ENCODE results near the gene CARMIL1. TPM values are rescaled to one million over a fixed set of nuclear protein-coding genes. Genes with fewer than 3 reads are reported as not detected.

CARMIL1 gene
- total RNA-seq, 4 donors from 2014 or later: 11.8 to 23.2 (median 17.1) TPM

DNA sequence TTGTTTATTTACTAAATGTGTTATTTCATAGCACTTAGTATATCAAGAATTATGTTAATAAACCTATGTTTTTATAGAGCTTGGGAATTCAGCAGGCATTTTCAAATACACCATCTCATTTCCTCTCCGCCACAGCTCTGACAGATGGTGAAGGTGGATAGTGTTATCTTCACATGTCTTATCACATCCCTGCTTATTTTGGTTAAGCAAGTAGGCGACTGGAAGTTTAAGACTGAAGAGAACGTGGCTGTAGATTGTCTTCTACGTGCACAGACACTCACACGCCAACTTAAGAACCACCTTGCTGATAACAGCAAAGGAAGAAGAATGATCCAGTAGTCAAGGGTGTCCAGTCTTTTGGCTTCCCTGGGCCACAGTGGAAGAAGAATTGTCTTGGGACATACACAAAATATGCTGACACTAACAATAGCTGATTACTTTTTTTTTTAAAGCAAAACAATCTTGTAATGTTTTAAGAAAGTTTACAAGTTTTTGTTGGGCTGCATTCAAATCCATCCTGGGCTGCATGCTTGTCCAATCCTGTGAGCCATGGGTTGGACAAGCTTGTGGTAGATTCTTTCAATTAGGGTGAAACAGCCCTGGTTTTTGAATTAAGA is 329.5 kb downstream of the CARMIL1 start:
- Histone ChIP-seq H3K4me1 (no peaks in the 10 kb centered on the region), H3K9me3 (no peaks in the 10 kb centered on the region), H3K36me3 (no peaks in the 10 kb centered on the region), H3K27ac (no peak overlapping the region), H3K4me3 (no peak overlapping the region), H3K27me3 (no peaks in the 10 kb centered on the region)
- intact Hi-C loops (cut with DNase I; ENCODE audit: low total_unique reads): no loop called here
- no peak for TF ChIP-seq POLR2A (IDR thresholded peaks at IDR 0.05)
- TF ChIP-seq, protein P1, sequence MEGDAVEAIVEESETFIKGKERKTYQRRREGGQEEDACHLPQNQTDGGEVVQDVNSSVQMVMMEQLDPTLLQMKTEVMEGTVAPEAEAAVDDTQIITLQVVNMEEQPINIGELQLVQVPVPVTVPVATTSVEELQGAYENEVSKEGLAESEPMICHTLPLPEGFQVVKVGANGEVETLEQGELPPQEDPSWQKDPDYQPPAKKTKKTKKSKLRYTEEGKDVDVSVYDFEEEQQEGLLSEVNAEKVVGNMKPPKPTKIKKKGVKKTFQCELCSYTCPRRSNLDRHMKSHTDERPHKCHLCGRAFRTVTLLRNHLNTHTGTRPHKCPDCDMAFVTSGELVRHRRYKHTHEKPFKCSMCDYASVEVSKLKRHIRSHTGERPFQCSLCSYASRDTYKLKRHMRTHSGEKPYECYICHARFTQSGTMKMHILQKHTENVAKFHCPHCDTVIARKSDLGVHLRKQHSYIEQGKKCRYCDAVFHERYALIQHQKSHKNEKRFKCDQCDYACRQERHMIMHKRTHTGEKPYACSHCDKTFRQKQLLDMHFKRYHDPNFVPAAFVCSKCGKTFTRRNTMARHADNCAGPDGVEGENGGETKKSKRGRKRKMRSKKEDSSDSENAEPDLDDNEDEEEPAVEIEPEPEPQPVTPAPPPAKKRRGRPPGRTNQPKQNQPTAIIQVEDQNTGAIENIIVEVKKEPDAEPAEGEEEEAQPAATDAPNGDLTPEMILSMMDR (IDR thresholded peaks at IDR 0.05): no peak
- DNase-seq: no peak

DNA sequence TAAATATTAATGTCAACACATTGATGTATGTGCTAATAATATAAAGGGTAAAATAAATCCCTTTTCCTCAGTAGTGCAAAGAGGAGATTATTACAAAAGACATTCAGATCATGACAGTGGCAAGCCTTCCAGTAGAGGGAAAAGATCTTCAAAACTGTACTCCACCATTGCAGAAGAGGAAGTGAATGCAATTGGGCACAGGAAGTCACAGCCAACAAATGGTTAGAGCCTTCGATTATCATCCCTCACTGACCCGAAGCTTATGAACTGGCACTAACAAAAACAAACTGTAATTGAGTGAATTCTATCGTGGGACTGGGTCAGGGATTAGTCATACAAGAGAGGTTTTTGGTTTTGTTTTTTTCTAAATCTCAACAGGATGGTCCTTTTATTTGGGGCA is 333.5 kb downstream of the CARMIL1 start:
- no peaks in the 10 kb centered on the region for H3K36me3 ChIP-seq
- H3K27me3 ChIP-seq: no peaks in the 10 kb centered on the region
- no peaks in the 10 kb centered on the region for H3K4me1 ChIP-seq
- DNase-seq: no peak
- intact Hi-C loops (cut with DNase I; ENCODE audit: low total_unique reads): no loop called here
- H3K4me3 ChIP-seq: no peak overlapping the region
- no peak overlapping the region for H3K27ac ChIP-seq
- H3K9me3 ChIP-seq: no peaks in the 10 kb centered on the region
- TF ChIP-seq, protein P1 (IDR thresholded peaks at IDR 0.05): no peak
- TF ChIP-seq POLR2A (IDR thresholded peaks at IDR 0.05): no peak

DNA sequence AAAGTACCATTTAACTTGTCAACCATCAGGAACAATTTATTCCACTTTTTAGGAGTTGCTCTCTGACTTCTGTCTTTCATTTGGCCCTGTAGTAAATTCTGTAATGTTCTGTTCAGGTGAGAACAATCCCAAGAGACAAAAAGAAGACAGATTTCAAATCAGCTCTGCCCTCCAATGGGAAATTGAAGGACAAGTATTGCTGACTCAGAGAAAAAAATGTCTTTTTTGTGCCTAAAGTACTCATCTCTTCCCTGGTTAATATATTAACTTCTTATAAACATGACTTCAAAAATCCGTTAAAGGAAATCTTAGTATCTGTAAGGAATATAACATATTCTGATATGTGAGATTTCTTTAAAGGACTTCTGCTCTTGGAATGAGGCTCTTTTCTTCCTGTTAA is 334.2 kb downstream of the CARMIL1 start:
- Histone ChIP-seq H3K9me3 (no peaks in the 10 kb centered on the region), H3K27me3 (no peaks in the 10 kb centered on the region), H3K36me3 (no peaks in the 10 kb centered on the region), H3K27ac (no peak overlapping the region), H3K4me1 (no peaks in the 10 kb centered on the region), H3K4me3 (no peak overlapping the region)
- TF ChIP-seq, protein P1 (IDR thresholded peaks at IDR 0.05): no peak
- no peak for TF ChIP-seq POLR2A (IDR thresholded peaks at IDR 0.05)
- intact Hi-C loops (cut with DNase I; ENCODE audit: low total_unique reads): no loop called here
- no peak for DNase-seq

DNA sequence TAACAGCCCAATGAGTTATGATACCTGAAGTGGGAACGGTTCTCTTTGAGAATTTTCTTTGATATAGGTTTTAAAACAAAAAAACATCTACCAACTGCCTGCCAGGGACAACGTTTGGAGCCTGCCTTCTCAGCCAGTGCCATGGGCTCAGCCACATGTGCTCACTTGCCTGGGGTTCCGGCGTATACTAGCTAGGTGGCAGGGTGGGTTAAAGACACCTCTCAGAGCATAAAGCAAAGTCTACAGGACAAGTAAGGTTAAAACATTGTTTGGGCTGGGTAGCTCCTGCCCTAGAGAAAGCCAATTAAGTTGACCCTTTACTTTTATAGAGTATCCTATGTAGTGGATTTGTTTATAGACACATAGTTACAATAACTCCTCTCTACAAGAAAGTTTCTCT is 334.9 kb downstream of the CARMIL1 start:
- no peaks in the 10 kb centered on the region for H3K27me3 ChIP-seq
- no peaks in the 10 kb centered on the region for H3K36me3 ChIP-seq
- intact Hi-C loops (cut with DNase I; ENCODE audit: low total_unique reads): no loop called here
- no peak for TF ChIP-seq POLR2A (IDR thresholded peaks at IDR 0.05)
- TF ChIP-seq, protein P1 (IDR thresholded peaks at IDR 0.05): no peak
- DNase-seq: no peak
- no peak overlapping the region for H3K27ac ChIP-seq
- no peak overlapping the region for H3K4me3 ChIP-seq
- H3K9me3 ChIP-seq: no peaks in the 10 kb centered on the region
- no peaks in the 10 kb centered on the region for H3K4me1 ChIP-seq

DNA sequence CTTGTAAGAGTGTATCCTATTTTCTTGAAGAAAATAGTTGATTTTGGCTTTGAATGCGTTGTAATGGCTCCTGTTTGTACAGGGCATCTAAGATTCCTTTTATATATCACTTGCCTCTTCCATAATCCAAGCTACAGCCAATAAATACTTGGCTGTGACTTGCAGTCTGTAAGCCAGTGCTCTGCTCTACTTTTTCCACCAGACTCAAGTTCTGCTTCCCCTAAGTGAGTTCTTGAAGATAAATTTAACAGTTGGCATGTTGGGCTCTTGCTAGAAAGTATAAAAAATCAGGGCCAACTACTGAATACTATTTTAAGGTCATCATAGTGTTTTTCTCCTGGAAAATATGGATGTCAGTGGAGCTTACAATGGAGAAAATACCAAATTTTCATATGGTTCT is 336.3 kb downstream of the CARMIL1 start:
- Histone ChIP-seq H3K4me1 (no peaks in the 10 kb centered on the region), H3K4me3 (no peak overlapping the region), H3K9me3 (no peaks in the 10 kb centered on the region), H3K27ac (no peak overlapping the region), H3K36me3 (no peaks in the 10 kb centered on the region), H3K27me3 (no peaks in the 10 kb centered on the region)
- intact Hi-C loops (cut with DNase I; ENCODE audit: low total_unique reads): no loop called here
- TF ChIP-seq, protein P1 (IDR thresholded peaks at IDR 0.05): no peak
- no peak for TF ChIP-seq POLR2A (IDR thresholded peaks at IDR 0.05)
- DNase-seq: no peak
